Measurements from ENCODE around the gene SLC39A7.

SLC39A7 gene

GRCh38 chr6:33243476-33243875 lies 42.8 kb downstream of the SLC39A7 start:
- FAIRE-seq, result no peak

- no peak for FAIRE-seq
Measured at GRCh38 chr6:33247977-33248642, 47.4 kb downstream of the SLC39A7 start.

GRCh38 chr6:33248643-33248931 lies 47.9 kb downstream of the SLC39A7 start:
- FAIRE-seq, result no peak

- FAIRE-seq, result peak; percentile 97
Measured at GRCh38 chr6:33248932-33249731, 48.5 kb downstream of the SLC39A7 start.

- no peak for FAIRE-seq
Measured at GRCh38 chr6:33249732-33250630, 49.3 kb downstream of the SLC39A7 start.

GRCh38 chr6:33250731-33251130 lies 50.1 kb downstream of the SLC39A7 start:
- no peak for FAIRE-seq

- FAIRE-seq, result no peak
Measured at GRCh38 chr6:33251395-33252012, 50.8 kb downstream of the SLC39A7 start.

- no peak for FAIRE-seq
Measured at GRCh38 chr6:33252759-33253158, 52.1 kb downstream of the SLC39A7 start.
